ENCODE results near the gene MARK3. TPM values are rescaled to one million over a fixed set of nuclear protein-coding genes. Genes with fewer than 3 reads are reported as not detected.

MARK3 gene
- total RNA-seq (2014; rRNA removed; shearing (Covaris generic)), result 57.2 and 60.6 TPM in 2 replicates
- polyA plus RNA-seq (2015; cell fraction: cytosol; rRNA removed), result 54.4 and 58.8 TPM in 2 replicates
- 165 and 185 TPM in 2 replicates for polyA plus RNA-seq (2015; cell fraction: nucleus; rRNA removed)

- in situ Hi-C loops (cut with HindIII; ENCODE audit: low pct_unique_long_range_greater_than_20kb, low sequenced_read_pairs), result no loop called here
- DNase-seq (ENCODE audit: low read depth, low spot score), result peak; percentile 96
Measured at GRCh38 chr14:103385152-103385928, at the start of gene MARK3. TSS of gene MARK3 (plus strand) at chr14:103385415. CDS start at chr14:103386030, 615 bp downstream.

- no peak for DNase-seq (ENCODE audit: low read depth, low spot score)
- in situ Hi-C loops (cut with HindIII; ENCODE audit: low pct_unique_long_range_greater_than_20kb, low sequenced_read_pairs), result no loop called here
Measured at GRCh38 chr14:103336191-103336590, 49.0 kb upstream of the MARK3 start.

- DNase-seq (ENCODE audit: low read depth, low spot score), result no peak
- in situ Hi-C loops (cut with HindIII; ENCODE audit: low pct_unique_long_range_greater_than_20kb, low sequenced_read_pairs), result no loop called here
Measured at GRCh38 chr14:103337794-103338193, 47.4 kb upstream of the MARK3 start.

- DNase-seq (ENCODE audit: low read depth, low spot score), result no peak
- in situ Hi-C loops (cut with HindIII; ENCODE audit: low pct_unique_long_range_greater_than_20kb, low sequenced_read_pairs), result no loop called here
Measured at GRCh38 chr14:103339561-103339960, 45.7 kb upstream of the MARK3 start.

GRCh38 chr14:103340480-103341212, 44.6 kb upstream of the MARK3 start:
- in situ Hi-C loops (cut with HindIII; ENCODE audit: low pct_unique_long_range_greater_than_20kb, low sequenced_read_pairs), result no loop called here

GRCh38 chr14:103341250-103342129, 43.7 kb upstream of the MARK3 start:
- in situ Hi-C loops (cut with HindIII; ENCODE audit: low pct_unique_long_range_greater_than_20kb, low sequenced_read_pairs), result no loop called here
- no peak for DNase-seq (ENCODE audit: low read depth, low spot score)

More at GRCh38 chr14:103340480-103341212, 44.6 kb upstream of the MARK3 start:
- DNase-seq (ENCODE audit: low read depth, low spot score), result no peak

- in situ Hi-C loops (cut with HindIII; ENCODE audit: low pct_unique_long_range_greater_than_20kb, low sequenced_read_pairs), result no loop called here
- DNase-seq (ENCODE audit: low read depth, low spot score), result no peak
Measured at GRCh38 chr14:103343164-103343879, 41.9 kb upstream of the MARK3 start.

GRCh38 chr14:103343905-103344797, 41.1 kb upstream of the MARK3 start:
- in situ Hi-C loops (cut with HindIII; ENCODE audit: low pct_unique_long_range_greater_than_20kb, low sequenced_read_pairs), result no loop called here
- DNase-seq (ENCODE audit: low read depth, low spot score), result no peak

- in situ Hi-C loops (cut with HindIII; ENCODE audit: low pct_unique_long_range_greater_than_20kb, low sequenced_read_pairs), result no loop called here
- DNase-seq (ENCODE audit: low read depth, low spot score), result no peak
Measured at GRCh38 chr14:103346286-103346685, 38.9 kb upstream of the MARK3 start.

GRCh38 chr14:103347091-103347815, 38.0 kb upstream of the MARK3 start:
- in situ Hi-C loops (cut with HindIII; ENCODE audit: low pct_unique_long_range_greater_than_20kb, low sequenced_read_pairs), result no loop called here
- DNase-seq (ENCODE audit: low read depth, low spot score), result no peak

GRCh38 chr14:103348154-103348553, 37.1 kb upstream of the MARK3 start:
- in situ Hi-C loops (cut with HindIII; ENCODE audit: low pct_unique_long_range_greater_than_20kb, low sequenced_read_pairs), result no loop called here

GRCh38 chr14:103349982-103350381, 35.2 kb upstream of the MARK3 start:
- no peak for DNase-seq (ENCODE audit: low read depth, low spot score)
- in situ Hi-C loops (cut with HindIII; ENCODE audit: low pct_unique_long_range_greater_than_20kb, low sequenced_read_pairs), result no loop called here

More at GRCh38 chr14:103348154-103348553, 37.1 kb upstream of the MARK3 start:
- DNase-seq (ENCODE audit: low read depth, low spot score), result no peak

GRCh38 chr14:103353362-103353761, 31.9 kb upstream of the MARK3 start:
- no peak for DNase-seq (ENCODE audit: low read depth, low spot score)
- in situ Hi-C loops (cut with HindIII; ENCODE audit: low pct_unique_long_range_greater_than_20kb, low sequenced_read_pairs), result no loop called here

GRCh38 chr14:103354141-103354540, 31.1 kb upstream of the MARK3 start:
- DNase-seq (ENCODE audit: low read depth, low spot score), result no peak
- in situ Hi-C loops (cut with HindIII; ENCODE audit: low pct_unique_long_range_greater_than_20kb, low sequenced_read_pairs), result no loop called here

GRCh38 chr14:103356024-103356682, 29.1 kb upstream of the MARK3 start:
- in situ Hi-C loops (cut with HindIII; ENCODE audit: low pct_unique_long_range_greater_than_20kb, low sequenced_read_pairs), result no loop called here
- DNase-seq (ENCODE audit: low read depth, low spot score), result no peak

Measured in SK-MEL-5 (cell line).